ENCODE data around the gene IQCC. TPM values are rescaled to one million over a fixed set of nuclear protein-coding genes. Genes with fewer than 3 reads are reported as not detected.

IQCC gene
- total RNA-seq, 1 donor from 2014 or later, result 3.4 TPM

DNA sequence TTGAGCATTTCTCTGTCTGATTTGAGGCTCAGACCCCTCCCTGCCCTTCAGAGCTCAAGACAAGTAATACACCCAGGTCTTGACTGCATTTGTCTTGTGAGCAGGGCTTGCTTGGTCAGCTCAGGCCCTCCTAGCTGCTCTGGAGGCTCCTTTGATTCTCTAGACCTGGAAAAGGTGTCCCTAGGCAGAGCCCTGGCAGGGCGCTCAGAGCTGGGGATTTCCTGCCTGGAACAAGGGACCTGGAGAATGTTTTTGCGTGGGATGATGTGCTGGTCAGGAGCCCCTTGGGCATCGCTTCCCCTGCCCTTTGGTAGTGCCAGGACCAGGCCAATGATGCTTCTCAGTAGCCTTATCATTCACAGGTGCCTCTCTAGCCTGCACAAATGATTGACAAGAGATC is 9.9 kb upstream of the IQCC start:
- no peak for DNase-seq (ENCODE audit: extremely low read depth, low read depth, low spot score)

DNA sequence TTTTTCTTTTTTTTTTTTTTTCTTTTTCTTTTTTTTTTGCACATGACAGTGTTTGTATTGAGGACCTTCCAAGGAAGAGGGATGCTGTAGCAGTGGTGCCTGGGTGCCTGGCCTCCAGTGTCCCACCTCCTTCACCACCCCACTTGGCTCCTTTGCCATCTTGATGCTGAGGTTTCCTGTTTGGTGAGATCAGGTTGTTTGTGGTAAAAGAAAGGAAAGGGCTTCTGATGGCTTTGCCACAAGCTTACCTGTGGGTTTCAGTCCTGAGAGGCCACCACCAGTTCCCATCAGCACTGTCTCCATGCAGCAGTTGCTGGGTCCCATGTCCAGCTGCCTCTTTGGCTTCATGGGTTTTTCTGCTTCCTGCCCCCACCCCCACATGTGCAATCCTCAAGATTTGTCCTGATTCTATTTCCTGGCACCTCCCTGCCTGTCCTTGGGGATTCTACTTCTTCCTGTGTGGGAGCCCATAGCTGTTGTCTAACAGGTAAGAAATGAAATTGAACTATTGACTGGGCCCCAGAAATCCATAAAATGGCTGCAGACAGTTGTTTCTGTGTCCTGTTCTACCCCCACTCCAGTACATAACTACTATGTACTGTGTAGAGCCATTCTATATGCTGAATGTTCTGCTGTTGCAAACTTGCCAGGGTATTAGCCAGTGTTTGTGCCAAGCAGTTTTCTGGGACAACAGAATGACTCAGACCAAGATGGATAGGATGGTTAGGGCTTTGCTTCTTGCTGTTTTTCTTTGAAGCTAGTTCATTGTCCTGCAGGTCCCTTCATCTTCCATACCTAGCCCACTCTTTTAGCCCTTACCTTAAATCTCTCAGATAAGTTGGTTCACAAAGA is 9.3 kb upstream of the IQCC start:
- DNase-seq (ENCODE audit: extremely low read depth, low read depth, low spot score), result no peak

DNA sequence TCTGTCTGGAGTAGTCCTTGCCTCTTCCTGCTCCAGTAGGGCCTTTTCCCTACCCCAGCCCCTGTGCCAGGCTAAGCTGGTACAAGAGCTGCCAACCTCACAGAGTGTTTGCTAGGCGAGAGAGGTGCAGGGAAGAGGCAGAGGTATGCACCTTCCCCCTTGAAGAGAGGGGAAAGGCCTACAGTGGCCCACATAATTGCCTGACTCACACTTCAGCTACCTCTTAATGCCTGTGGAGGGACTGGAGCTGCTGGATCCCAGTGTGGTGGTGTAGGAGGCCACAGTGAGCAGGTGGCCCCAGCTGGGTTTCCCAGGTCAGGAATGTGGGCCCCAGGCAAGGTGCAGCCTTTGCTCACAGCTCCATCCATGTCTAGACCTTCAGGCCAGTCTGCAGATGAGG is 8.4 kb upstream of the IQCC start:
- DNase-seq (ENCODE audit: extremely low read depth, low read depth, low spot score), result no peak

DNA sequence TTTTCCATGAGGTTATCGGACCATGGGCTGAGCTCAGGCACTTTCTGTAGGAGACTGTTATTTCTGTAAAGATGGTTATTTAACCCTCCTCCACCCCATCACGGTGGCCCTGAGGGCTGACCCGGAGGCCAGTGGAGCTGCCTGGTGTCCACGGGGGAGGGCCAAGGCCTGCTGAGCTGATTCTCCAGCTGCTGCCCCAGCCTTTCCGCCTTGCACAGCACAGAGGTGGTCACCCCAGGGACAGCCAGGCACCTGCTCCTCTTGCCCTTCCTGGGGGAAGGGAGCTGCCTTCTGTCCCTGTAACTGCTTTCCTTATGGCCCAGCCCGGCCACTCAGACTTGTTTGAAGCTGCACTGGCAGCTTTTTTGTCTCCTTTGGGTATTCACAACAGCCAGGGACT is 7.6 kb upstream of the IQCC start:
- DNase-seq (ENCODE audit: extremely low read depth, low read depth, low spot score), result no peak

DNA sequence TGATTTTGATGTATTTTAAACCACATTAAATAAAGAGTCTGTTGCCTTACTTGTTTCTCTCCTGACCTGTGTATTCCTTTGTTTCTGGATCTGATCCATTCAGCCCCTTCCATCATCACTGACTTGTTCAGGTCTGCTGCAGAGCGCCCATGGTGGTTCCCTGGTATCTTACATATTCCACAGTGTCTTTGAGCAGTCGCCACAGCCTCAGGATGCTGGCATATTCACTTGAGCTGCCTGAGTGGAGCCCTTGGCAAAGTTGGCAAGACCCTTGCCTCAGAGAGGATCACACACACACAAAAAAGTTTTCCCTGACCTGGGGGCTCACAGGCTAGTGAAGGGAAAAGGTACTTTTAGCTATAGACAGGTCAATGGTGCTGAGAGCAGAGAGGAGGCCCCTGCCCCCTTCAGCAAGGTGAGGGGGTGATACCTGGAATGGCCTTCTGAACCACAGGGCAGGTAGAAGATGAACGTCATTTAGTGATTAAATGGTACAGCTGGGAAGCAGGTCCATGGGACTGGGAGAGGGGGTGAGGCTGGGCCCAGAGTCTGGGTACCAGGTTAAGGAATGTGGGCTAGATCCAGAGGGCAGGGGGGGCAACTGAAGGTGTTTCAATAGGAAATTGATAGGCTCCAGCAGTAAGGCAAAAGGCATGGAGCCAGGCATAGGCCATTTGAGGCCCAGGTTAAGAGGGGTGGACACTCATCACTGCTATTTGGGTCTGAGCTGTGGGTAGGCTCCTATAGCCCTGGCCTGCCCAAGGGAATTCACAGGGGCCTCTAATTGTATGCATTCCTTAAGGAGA is 7.0 kb upstream of the IQCC start:
- no peak for DNase-seq (ENCODE audit: extremely low read depth, low read depth, low spot score)

DNA sequence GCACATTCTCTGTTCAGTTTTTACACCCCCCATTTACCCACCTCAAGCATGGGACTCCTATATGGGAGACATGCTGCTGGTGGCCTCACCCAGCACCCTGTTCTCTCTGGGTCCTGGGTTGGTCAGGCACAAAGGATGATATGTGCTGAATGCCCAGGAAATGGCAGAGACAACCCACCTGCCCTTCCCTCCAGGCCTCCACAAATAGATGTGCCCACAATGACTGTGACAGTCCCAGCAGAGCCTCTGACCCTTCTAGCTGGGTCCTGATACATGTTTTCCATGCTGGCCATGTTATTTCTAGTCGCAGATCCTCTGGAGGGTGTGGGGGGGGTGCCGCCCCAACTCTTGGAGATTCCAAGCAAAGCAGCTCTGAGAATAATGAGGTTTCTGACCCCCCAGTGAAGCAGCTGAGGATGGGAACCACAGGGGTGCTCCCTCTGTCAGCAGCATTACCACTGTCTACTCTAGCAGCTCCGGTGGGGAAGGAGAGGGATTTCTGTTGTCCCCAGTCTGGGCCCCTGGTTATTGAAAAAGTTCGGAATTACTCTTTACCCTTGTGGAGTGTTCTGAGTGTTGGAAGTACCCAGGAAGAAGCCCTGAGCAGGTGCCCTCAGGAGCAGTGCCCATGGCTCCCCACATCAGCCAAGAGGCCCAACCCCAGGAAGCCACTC is 6.3 kb upstream of the IQCC start:
- no peak for DNase-seq (ENCODE audit: extremely low read depth, low read depth, low spot score)

DNA sequence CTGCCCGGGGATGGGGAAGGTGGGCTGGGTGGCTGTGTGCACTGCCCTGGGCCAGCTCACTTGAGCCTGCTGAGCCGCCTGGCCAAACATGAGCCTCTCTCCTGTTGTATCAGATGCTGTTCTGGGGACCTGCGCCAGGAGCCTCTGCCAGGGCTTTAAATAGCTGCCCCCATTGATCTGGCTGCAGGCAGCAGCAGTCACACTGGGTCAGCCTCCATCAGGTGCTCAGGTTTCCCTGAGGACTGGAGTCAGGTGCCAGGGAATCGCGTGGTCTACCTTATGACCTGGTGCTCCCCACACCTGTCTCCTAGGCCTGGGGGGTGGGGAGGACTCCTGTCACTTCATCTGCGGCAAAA is 5.8 kb upstream of the IQCC start:
- no peak for DNase-seq (ENCODE audit: extremely low read depth, low read depth, low spot score)

DNA sequence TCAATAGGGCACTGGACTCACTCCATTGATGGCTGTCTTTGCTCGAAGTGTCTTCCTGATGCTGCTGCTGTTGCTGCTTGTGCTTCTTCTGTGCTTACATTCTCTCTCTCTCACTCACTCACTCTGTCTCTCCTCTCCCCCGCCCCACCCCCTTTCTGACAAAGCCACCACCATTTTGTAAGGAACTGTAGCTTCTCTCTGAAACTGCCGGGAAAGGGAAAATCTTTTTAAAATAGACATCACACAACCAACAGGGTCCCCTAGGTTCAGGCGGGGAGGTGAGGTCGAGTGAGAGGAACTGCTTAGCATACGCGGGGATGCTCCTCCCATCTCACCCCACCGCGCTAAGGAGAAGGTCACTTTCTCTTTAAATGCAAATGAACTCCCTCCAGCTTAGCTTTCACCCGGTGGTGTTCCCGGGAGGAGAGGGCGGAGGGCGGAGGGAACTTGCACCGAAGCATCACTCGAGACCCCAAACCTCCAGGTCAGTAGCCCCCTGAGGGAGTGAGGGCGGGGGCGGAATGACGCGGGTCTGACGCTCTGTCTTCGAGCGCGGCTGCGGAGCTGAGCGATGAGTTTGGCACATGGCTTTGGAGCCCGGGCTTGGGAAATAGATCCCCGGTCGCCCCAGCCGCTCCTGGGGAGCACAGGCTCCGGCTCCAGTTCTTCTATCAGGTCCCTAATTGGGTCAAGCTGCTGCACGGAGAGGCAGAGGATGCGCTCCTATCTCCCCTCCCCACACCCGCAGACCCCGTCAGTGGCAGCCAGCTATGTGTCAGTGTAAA is 5.1 kb upstream of the IQCC start, which contains the start of gene CCDC28B:
Gene CCDC28B (plus strand): TSS at position 370 of the 785 bp plus-strand sequence. CDS start 1,341 bp downstream, outside the sequence.
- DNase-seq (ENCODE audit: extremely low read depth, low read depth, low spot score), result no peak

DNA sequence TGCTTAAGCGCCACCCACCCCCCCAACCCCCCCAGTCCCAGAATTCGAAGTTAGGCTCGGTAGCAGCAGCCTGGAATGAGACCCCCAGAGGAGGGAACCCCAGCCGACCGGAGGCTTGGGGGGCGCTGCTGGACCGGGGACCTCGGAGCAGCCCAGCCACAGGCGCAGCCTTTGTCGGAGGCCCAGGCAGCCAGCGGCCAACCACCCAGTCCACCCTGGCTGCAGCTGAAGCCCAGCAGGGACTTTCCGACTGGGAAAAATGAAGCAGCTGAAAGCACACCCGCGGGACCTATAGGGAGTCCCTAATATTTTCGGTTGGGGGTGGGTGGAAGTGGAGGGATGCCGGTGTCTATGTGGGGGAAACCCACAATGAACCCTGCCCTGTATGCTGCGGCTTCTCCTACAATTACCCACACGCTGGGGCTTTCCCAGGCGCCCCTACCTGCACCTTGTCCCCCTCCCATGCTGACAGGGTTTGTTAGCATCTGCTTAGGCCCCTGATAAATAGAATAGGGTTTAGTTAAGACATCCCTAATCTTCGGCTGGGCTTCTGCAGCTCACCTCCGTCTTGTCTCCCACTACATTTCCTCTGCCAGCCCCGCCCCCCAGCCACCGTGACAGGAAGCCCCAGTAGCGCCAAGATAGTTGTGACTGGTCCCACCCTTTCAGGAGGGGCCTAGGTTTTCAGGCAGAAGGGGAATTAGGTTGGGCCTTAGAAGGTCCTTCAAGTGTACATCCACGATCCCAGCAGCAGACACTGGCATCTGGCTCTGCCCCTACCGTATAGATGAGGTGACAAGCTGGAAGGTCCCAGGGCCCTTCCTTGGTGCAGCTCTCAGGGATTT is 4.2 kb upstream of the IQCC start:
- no peak for DNase-seq (ENCODE audit: extremely low read depth, low read depth, low spot score)

DNA sequence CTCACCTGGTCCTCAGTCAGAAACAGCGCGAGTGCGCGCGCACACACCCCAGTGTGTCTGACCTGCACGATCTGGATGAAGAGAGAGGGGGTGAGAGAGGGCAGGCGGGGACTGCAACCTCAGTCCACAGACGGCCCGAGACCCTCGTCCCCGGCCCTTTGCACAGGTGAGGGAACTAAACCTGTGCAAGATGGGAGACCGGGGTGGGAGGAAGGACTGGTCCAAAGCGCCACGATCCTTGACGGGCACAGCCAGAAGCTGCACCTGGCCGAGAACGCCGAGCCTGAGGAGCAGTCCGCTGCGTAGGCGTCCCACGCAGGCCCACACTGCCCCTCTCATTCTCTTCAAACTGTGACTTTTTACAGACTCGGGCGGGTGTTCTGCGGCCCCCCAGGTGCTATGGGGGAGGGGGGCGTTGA is 519 bp upstream of the IQCC start:
- no peak for DNase-seq (ENCODE audit: extremely low read depth, low read depth, low spot score)

GRCh38 chr1:32208469-32208868 is 3.0 kb downstream of the IQCC start:
- DNase-seq (ENCODE audit: extremely low read depth, low read depth, low spot score), result no peak

DNA sequence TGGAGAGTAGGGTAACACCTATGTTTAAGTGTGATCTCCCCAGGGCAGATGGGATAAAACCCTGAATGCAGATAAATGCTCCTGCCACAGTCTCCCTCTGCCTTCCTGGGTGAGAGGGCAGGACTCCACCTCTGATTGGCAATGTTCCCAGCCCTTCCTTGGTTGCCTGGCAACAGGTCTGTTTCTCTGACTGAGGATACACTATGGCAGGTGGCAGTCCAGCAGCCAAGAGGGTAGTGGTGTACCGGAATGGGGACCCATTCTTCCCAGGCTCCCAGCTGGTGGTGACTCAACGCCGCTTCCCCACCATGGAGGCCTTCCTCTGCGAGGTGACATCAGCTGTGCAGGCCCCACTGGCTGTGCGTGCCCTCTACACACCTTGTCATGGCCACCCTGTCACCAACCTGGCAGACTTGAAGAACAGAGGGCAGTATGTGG is 3.4 kb downstream of the IQCC start, which contains the start of gene DCDC2B:
Gene DCDC2B (plus strand): TSS at position 199 of the 438 bp plus-strand sequence. CDS start 5 bp downstream, at position 204.
- no peak for DNase-seq (ENCODE audit: extremely low read depth, low read depth, low spot score)

DNA sequence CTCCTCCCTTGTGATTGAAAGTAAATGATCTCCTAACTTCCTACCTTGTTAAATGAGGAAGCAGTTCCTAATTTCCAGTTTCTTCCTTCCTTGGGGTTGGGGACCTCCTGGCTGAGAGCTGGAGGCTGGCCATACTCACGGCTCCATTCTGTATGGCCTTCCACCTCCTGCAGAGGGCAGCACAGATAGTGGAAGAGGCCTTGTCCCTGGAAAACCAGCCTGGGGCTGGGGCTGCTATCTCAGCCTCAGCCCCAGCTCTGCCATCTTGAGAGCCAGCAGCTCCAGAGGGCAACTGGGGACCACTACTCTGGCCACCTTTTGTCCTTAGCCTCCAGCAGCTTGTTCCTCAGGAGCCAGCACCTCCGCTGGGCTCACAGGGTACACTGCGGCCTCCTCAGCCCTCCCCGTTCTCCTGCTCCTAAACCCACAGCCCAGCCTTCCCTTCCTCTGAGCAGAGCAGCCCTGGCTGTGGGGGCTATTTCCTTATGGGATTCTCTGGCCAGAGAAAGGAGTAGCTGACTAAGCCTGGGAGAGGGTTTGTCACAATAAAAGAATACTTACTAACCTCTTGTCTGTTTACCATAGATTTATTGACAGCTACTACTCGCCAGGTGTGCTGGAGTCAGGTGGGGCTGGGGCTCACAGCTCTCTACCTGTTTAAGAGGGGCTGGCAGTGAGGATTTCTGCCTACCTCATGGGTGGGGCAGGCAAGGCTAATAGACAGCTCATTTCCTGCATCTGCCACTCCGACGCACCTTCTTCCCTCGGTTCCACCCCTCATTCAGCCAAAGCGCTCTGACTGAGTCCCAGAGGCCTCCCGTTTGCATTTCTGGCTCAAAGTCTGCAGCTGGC is 10.4 kb downstream of the IQCC start:
- no peak for DNase-seq (ENCODE audit: extremely low read depth, low read depth, low spot score)

GRCh38 chr1:32216566-32216965 is 11.1 kb downstream of the IQCC start:
- no peak for DNase-seq (ENCODE audit: extremely low read depth, low read depth, low spot score)

- DNase-seq (ENCODE audit: extremely low read depth, low read depth, low spot score), result no peak
These were observed 13.6 kb downstream of the IQCC start for GRCh38 chr1:32219022-32219421.

- DNase-seq (ENCODE audit: extremely low read depth, low read depth, low spot score), result no peak
These were observed 15.5 kb downstream of the IQCC start for GRCh38 chr1:32220746-32221580.

GRCh38 chr1:32221581-32221979 is 16.1 kb downstream of the IQCC start:
- DNase-seq (ENCODE audit: extremely low read depth, low read depth, low spot score), result no peak

Data from glomerular endothelial cell (primary cell).